T-helper 2 cell (primary cell): Measurements from ENCODE around the gene GDPD2.

Experiments used
- DNase-seq, 5 experiments: peaks; one replicate each; pipeline versions ENCODE4 v3.0.0 to v3.0.0-alpha.2; 2012 to 2022

GDPD2 gene

DNA sequence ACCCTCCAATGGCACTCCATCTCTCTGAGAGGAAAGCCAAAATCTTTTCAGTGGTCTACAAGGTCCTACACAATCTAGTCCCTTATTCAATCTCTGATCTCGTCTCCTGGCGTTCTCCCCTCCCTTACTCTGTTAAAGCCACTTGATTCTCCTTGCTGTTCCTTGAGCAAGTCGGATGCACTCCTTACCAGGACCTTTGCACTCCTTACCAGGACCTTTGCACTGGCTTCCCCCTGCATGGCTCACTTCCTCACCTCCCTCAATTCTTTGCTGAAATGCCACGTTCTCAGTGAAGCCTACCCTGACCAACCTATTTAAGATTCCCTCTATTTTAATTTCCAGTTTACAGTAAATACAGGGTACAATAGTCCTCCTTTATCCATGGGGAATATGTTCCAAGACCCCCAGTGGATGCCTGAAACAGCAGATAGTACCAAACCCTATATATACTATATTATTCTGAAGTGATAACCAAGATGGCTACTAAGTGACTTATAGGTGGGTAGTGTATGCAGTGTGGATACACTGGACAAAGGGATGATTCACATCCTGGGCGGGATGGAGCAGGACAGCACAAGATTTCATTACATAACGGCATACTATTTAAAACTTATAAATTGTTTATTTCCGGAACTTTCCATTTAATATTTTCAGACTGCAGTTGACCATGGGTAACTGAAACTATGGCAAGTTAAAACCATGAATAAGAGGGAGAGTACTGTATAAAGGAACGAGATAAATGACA lies 15.0 kb downstream of the GDPD2 start:
- DNase-seq, result no peak

GRCh38 chrX:70439016-70439415 lies 15.9 kb downstream of the GDPD2 start:
- DNase-seq, result peak in 1 of 5 experiments; percentile 37

DNA sequence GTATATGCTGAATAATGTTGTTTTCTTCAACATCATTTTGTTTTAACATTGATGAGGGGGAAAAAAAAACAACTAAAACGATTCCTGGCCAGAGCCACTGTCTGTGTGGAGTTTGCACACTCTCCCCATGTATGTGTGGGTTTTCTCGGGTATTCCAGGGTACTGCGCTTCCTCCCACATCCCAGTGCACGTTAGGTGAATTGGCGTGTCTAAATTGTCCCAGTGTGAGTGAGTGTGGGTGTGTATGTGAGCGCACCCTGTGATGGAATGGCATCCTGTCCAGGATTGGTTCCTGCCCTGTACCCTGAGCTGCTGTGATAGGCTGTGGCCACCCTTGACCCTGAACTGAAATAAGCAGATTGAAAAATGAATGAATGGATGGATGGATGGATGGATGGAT lies 19.1 kb downstream of the GDPD2 start:
- no peak for DNase-seq

- DNase-seq, result peak in 1 of 5 experiments; percentile 17
Observed at GRCh38 chrX:70444326-70444945, 21.3 kb downstream of the GDPD2 start, which contains the start of gene DLG3. Gene DLG3, plus strand, starts transcription at chrX:70444835. Its CDS starts 367 bp downstream, at chrX:70445202.

GRCh38 chrX:70444946-70445656 lies 22.0 kb downstream of the GDPD2 start:
- no peak for DNase-seq

- no peak for DNase-seq
Observed at GRCh38 chrX:70445951-70446350, 22.8 kb downstream of the GDPD2 start.

DNA sequence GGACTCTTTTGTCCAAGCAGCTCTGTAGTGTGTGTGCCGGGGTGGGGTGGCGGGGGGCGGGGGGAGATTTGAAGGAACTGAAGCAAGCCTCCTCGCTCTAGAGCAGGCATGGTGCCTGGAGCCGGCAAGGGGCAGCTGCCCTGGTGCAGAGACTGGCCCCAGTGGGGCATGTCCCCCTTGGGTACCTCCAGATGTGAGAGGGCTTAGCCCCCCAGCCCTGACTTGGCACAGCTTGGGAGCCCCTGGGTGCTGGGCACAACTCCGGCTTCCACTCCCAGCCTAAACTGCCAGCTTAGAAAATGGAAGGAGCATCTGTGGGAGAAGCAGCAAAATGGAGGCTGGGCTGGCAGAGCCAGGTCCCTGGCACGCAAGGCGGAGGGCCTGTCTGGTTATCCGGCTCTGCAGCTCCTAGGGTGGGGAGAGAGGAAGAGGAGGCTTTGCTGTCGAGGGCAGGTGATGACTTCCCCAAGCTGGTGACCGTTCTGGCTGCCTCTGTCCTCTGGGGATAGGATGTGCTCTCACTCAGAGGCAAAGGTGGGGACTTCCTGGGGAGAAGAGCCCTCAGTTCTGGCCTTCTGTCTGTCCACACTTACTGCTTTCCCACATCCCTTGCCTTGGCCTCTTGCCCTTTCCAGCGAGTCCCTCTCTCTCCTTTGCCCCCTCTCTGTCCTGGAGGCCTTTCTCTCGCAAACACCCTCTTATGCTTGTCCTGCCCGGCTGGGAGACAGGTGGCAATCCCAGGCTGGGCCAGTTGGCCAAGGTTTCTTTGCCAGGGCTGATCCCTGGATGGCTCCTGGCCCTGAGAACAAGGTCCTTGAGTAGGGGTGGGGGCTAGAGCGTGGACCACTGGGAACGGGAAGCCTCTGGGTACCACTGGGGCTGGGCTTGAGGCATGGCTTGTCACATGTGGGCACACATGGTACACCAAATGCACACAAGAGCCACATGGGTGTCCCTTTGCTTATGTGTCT lies 23.6 kb downstream of the GDPD2 start:
- DNase-seq, result no peak

- no peak for DNase-seq
Observed at GRCh38 chrX:70449457-70449966, 26.4 kb downstream of the GDPD2 start.

DNA sequence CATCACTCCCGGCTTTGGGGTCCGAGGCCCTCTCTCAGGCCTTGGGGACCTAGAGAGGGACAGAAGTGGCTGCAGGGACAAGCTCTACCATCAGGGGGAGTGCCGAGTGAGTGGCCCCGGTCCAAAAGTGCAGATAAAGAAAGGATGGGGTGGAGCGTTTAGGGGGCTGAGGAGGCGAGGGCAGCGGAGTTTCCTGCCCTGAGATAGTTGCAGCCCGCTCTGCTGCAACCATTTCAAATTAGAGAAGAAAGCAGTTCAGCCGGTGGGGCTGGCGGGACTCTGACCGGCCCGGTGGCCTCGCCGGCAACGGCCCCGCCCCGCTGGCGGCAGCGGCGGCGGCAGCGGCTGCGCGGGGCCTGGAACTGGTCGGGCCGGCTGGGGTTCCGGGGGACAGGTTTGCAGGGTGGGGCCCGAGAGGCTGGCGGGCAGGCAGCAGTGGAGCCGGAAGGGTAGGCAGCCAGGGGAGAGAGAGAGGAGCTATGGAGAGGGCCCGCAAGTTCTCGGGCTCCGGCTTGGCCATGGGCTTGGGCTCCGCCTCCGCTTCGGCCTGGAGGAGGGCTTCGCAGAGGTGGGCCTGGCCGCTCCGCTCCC lies 29.1 kb downstream of the GDPD2 start:
- peak in 3 of 5 experiments; percentile 32 to 63 (median 35) for DNase-seq

DNA sequence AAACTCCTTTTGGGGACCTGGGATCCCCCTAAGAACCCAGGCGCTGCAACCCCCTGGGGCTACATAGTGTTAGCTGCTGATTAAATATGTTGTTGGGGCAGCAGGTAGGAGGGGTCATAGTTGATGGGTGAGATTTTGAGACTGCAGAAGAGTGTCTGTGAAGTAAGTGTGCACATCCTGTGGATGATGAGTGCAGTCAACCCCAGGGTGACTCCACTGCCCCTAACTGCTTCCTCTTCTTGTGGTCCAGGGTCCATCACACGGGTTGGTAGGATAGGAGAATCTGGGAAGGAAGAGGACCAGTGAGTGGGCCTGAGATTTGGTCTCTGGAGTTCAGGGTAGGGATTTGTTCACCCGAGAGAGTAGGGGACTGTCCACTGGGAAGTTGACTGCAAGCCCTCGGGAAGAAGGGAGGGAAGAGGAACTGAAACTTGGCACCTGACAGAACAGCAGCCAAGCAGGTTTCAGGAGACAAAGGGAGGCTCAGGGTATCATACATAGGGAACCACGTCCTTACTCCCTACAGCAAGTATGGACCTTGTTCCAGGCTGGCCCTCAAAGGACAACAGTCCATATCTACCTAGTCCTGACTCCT lies 30.0 kb downstream of the GDPD2 start:
- no peak for DNase-seq

DNA sequence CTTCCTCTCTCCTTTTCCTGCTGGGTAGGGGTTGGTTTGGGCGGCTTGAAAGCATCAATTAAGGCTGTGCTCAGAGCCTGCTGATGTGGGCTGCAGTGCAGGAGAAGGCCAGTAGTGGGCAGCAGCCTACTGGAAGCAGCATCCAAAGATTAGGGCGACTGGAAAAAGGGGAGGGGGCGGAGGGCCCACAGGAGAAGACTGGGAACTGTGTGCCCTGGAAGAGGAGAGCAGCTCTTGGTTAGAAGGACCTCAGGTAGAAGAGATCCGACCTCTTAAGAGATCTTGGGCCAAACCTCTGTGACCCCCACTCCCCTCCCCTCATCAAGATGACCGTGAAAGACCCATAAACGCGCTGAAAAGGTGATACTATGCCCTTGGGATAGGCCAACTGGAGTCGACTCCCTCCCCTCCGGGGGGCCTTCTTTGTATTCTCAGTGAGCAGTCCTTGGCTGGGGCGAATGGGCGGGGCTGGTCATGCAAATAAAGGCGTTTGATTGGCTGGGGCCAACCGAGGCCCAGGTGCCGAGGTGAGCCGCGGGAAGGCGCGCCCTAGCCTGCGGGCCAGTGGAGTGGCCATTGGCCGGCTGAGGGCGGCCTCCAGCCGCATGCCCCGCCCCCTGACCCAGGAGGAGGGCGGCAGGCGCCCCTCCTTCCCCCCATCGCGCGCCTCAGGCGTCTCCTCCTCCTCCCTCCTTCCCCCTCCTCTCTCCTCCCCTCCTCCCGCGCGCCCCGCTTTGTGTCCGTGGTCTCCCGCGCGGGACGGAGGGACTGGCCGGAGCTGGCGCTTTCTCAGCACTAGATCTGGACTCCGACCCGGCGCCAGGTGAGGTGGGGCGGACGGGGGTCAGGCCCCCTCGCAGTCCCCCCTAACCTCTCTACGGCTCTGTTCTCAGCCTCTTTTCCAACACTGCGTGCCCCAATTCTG lies 31.6 kb downstream of the GDPD2 start:
- DNase-seq, result peak; percentile 51 to 86 (median 72)

GRCh38 chrX:70455366-70456202 lies 32.5 kb downstream of the GDPD2 start:
- DNase-seq, result no peak

DNA sequence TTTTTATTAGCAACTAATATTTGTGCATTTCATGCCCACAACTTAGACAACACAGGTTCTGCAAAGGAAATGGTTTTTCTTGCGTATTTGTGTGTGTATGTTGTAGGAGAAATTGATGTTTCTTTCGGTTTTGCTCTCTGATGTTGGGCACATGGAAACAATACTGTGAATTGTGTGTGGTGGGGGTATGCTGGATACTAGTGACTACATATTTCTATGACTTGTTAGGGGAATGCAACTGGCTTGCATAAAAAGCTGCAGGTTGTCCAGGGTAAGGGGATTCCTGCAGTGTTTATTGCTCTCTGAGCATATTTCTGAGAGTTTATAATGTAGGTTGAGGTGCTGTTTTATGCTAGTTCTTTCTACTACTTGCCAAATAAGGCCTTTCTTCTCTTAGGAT lies 33.1 kb downstream of the GDPD2 start:
- peak in 1 of 5 experiments; percentile 64 for DNase-seq

GRCh38 chrX:70461026-70461425 lies 37.9 kb downstream of the GDPD2 start:
- no peak for DNase-seq

DNA sequence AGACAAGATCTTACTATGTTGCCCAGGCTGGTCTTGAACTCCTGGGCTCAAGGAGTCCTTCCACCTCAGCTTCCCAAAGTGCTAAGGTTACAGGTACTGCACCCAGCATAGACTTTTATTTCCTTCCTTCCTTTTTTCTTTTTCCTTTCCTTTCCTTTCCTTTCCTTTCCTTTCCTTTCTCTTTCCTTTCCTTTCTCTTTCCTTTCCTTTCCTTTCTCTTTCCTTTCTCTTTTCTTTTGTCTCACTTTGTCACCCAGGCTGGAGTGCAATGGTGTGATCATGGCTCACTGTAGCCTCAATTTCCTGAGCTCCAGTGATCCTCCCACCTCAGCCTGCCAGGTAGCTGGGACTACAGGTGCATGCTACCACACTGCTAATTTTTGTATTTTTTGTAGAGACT lies 40.9 kb downstream of the GDPD2 start:
- DNase-seq, result no peak

DNA sequence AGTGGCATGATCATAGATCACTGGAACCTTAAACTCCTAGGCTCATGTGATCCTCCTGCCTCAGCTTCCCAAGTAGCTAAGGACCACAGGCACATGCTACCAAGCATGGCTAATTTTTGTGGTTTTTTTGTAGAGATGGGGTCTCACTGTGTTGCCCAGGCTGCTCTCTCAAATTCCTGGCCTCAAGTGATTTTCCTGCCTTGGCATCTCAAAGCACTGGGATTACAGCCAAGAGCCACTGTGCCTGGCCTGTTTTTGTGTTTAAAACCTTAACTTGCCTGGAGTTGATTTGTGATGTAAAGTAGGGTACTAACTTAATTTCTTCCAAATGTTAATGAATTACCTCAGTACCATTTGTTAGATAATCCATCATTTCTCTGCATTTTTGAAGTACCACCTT lies 43.9 kb downstream of the GDPD2 start:
- no peak for DNase-seq

DNA sequence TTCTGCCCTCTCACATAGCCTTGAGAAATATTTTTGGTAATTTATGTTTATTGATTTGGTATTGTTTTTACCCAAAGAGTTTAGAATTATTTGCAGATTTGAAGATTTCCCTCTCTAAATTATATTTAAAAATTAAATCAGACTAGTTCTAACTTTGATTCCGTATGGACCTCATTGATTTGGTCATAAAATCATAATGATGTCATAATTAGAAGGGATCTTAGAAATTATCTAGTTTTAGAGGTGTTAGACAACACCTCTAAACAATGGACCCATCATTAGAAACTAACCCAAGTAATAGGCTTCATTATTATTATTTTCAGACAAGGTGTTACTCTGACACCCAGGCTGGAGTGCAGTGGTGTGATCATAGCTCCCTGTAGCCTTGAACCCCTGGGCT lies 45.6 kb downstream of the GDPD2 start:
- DNase-seq, result no peak

GRCh38 chrX:70470850-70471289 lies 47.8 kb downstream of the GDPD2 start:
- peak in 1 of 5 experiments; percentile 28 for DNase-seq
